ENCODE data around the gene OTUD3.
"Not testable (repeated sequence)": the region's sequence is repeated elsewhere in the genome, so short reads cannot be mapped to it uniquely, and the experiment has no call there.

Gene OTUD3

GRCh38 chr1:19866758-19867157 lies 15.4 kb upstream of the OTUD3 start:
- no peak for DNase-seq (ENCODE audit: low read depth in 1 of 2, low spot score in 1 of 2)

DNA sequence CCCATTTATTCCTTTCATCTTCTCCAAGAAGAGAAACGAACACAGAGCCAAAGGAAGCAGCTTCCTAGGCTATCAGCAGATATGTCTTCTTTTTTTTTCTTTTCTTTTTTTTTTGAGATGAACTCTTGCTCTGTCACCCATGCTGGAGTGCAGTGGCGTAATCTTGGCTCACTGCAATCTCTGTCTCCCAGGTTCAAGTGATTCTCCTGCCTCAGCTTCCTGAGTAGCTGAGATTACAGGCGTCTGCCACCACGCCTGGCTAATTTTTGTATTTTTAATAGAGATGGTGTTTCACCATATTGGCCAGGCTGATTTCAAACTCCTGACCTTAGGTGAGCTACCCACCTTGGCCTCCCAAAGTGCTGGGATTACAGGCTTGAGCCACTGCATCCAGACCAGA lies 13.6 kb upstream of the OTUD3 start:
- DNase-seq (ENCODE audit: low read depth in 1 of 2, low spot score in 1 of 2) = not testable (repeated sequence)

GRCh38 chr1:19869453-19869852 lies 12.7 kb upstream of the OTUD3 start:
- not testable (repeated sequence) for DNase-seq (ENCODE audit: low read depth in 1 of 2, low spot score in 1 of 2)

- DNase-seq (ENCODE audit: low read depth in 1 of 2, low spot score in 1 of 2) = no peak
Observed at GRCh38 chr1:19869929-19870328, 12.3 kb upstream of the OTUD3 start.

DNA sequence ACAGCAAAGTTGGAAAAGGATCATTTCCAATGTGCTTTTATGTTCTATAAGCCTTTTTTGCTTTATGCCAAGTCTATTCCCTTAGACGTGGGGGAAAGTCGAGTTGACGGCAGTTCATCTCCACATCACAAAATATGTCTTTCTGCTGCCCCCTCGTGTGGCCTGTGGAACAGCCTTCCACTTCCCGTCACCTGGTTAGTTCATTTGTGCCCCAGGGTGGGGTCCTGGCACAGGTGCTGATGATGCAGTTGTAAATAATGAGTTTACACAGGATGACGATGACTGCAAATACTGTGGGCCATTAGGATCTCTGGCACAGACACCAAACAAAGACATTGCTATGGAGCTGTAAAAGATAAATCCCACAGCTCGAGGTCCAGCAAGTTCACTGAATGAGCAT lies 10.0 kb upstream of the OTUD3 start:
- DNase-seq (ENCODE audit: low read depth in 1 of 2, low spot score in 1 of 2) = no peak

DNA sequence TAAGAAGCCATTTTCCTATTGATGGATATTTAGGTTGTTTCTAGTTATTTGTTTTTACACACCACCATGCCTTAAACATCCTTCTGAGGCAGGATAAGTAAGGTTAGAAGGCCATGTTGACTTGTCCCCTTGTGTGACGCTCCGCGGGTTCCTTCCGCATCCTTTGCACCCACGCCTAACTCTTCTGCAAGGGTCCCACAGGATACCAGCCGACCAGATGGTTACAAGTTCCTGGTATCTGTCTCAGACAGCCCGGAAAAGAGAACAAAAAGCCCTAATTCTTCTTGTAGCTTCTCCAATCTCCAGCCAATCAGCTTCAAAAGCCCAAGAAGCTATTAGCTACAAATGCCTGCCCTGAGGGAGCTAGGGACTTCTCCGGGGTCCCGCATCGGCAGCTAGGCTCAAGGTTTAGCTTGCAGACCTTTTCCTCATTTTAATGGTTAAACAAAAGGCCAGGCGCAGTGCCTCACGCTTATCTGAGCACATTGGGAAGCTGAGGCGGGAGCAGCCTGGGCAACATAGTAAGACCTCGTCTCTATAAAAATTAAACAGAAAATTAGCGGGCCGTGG lies 4.9 kb upstream of the OTUD3 start:
- DNase-seq (ENCODE audit: low read depth in 1 of 2, low spot score in 1 of 2) = no peak

- no peak for DNase-seq (ENCODE audit: low read depth in 1 of 2, low spot score in 1 of 2)
Observed at GRCh38 chr1:19877821-19878636, 4.2 kb upstream of the OTUD3 start.

DNA sequence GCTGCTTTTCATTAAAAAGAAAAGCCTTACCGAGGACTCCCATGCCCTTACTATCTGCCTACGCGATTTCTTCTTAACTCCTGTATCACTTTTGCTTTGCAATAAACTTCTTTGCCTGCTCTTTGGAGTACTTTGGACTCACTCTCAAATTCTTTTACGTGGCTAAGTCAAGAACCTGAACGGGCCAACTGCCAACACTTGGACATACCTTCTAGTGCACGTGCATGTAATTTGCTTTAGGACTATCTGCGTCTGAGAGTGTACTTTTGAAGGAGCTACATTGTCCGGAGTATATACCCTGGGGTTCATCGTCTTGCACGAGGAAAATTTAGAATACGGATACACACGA lies 3.6 kb upstream of the OTUD3 start:
- no peak for DNase-seq (ENCODE audit: low read depth in 1 of 2, low spot score in 1 of 2)

- no peak for DNase-seq (ENCODE audit: low read depth in 1 of 2, low spot score in 1 of 2)
Observed at GRCh38 chr1:19879227-19879626, 3.0 kb upstream of the OTUD3 start.

- no peak for DNase-seq (ENCODE audit: low read depth in 1 of 2, low spot score in 1 of 2)
Observed at GRCh38 chr1:19879661-19880060, 2.5 kb upstream of the OTUD3 start.

DNA sequence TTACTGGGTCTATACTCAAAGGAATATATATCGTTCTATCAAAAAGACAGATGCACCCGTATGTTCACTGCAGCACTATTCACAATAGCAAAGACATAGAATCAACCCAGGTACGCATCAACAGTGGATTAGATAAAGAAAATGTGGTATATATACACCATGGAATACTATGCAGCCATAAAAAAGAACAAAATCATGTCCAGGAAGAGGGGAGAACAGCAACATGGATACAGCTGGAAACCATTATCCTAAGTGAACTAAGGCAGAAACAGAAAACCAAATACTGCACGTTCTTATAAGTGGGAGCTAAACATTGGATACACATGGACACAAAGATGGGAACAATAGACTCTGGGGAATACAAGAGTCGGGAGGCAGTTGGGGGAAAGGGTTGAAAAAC lies 1.4 kb upstream of the OTUD3 start:
- not testable (repeated sequence) for DNase-seq (ENCODE audit: low read depth in 1 of 2, low spot score in 1 of 2)

DNA sequence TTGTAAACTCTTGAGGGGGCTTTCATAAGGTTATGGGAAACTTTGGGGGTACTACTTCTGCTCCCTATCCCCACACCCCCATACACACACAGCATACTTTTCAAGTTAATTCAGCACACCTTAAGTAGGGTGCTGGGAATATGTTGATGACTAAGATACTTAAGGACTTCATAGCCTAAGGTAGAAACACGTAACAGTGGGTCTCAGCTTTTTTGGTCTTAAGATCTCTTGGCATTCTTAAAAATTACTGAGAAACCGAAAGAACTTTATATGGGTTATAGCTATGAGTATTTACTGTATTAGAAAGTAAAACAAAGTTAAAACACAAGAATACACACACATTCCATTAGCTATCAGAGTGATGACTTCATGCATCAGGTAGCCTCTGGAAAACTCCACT lies 2.1 kb downstream of the OTUD3 start:
- no peak for DNase-seq (ENCODE audit: low read depth in 1 of 2, low spot score in 1 of 2)

DNA sequence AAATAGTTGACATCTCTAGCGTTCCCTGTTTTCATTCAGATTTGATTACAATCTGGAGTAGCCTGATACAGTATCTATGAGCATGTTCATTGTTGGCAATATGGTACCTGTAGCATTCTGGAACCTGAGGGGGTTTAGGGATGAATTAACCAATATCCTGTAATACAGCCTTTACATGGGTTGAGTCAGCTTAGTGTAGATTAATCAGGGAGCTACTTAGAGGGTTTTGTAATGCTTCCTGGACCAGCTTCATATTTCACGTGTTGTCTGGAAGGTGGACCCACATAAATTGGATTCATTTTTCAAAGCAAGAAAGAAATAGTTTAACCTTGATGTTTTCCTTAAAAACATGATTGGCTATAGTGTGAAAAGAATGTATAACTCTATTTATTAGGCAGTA lies 3.6 kb downstream of the OTUD3 start:
- no peak for DNase-seq (ENCODE audit: low read depth in 1 of 2, low spot score in 1 of 2)

DNA sequence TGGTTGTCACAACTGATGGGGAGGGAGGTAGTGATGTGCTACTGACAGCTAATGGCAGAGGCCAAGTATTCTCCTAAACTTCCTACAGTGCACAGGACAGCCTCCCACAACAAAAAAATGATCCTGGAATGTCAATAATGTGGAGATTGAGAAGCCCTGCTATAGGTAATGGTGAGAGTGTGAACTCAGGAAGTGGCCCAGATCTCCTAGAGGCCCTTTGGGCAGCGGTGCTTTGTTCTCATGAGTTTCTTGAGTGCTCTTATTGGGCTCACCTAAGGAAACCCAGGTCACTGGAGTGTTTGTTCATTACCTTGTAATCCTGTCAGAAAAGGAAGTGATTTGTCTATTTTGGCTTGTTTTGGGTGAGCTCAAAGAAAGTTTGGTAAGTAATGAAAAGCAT lies 5.9 kb downstream of the OTUD3 start:
- no peak for DNase-seq (ENCODE audit: low read depth in 1 of 2, low spot score in 1 of 2)

DNA sequence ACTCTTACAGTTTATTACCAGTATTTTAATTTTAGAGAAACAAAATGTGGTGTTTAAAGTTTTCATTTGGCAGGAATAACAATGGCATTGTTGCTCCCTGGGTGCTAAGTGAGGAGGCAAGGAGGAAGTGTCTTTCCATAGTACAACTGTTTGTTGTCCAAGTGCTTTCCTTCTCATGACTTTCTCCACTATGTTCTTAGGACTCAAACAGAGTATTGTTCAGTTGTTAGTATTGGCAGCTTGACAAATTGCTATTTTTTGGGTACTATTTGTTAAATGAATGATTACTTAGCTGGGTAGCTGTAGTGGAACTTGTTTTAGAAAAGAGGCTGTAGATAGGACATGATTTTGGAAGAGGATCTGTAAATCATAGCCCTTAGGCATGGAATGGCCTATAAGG lies 7.5 kb downstream of the OTUD3 start:
- DNase-seq (ENCODE audit: low read depth in 1 of 2, low spot score in 1 of 2) = no peak

DNA sequence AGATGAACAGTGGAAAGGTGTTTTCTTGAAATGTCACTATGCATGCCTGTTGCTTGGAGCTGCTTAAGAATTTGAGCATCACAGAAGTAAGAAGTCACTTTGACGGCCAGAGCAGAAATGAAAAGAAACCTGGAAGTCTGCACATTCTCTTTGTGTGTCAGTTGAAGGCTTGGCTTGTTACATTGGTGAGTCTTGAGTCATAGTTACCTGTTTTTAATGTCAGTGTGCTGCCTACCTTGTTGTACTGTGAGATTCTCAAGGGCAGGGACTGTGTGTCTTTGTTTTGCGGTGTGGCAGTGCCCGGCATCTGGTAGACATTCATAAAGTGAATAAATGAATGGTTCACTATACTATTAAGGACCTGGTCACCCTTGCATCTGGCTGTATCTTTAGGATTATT lies 9.9 kb downstream of the OTUD3 start:
- no peak for DNase-seq (ENCODE audit: low read depth in 1 of 2, low spot score in 1 of 2)

- DNase-seq (ENCODE audit: low read depth in 1 of 2, low spot score in 1 of 2) = no peak
Observed at GRCh38 chr1:19892628-19893168, 10.5 kb downstream of the OTUD3 start.

GRCh38 chr1:19893687-19894086 lies 11.5 kb downstream of the OTUD3 start:
- DNase-seq (ENCODE audit: low read depth in 1 of 2, low spot score in 1 of 2) = no peak

- no peak for DNase-seq (ENCODE audit: low read depth in 1 of 2, low spot score in 1 of 2)
Observed at GRCh38 chr1:19894218-19894617, 12.0 kb downstream of the OTUD3 start.

- no peak for DNase-seq (ENCODE audit: low read depth in 1 of 2, low spot score in 1 of 2)
Observed at GRCh38 chr1:19901653-19902052, 19.5 kb downstream of the OTUD3 start.

DNA sequence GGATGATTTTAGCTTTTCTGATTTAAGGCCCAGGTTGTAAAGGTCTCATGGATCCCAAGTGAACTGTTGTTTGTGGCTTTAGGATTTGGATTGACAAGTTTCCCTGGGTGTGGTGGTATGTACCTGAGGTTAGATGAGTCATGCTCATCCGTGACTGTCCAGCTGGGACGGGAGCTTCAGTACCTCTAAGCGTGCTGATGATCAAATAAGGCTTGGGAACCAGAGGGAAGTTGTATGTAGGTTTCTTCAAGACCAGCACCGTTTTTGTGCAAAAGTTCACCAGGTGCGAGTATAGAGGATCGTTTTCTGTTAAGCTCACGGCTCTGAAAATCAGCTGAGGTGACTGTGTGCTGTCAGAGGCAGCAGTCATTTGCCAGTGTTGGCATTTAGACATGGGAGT lies 21.4 kb downstream of the OTUD3 start:
- no peak for DNase-seq (ENCODE audit: low read depth in 1 of 2, low spot score in 1 of 2)

GRCh38 chr1:19907456-19907855 lies 25.3 kb downstream of the OTUD3 start:
- no peak for DNase-seq (ENCODE audit: low read depth in 1 of 2, low spot score in 1 of 2)

DNA sequence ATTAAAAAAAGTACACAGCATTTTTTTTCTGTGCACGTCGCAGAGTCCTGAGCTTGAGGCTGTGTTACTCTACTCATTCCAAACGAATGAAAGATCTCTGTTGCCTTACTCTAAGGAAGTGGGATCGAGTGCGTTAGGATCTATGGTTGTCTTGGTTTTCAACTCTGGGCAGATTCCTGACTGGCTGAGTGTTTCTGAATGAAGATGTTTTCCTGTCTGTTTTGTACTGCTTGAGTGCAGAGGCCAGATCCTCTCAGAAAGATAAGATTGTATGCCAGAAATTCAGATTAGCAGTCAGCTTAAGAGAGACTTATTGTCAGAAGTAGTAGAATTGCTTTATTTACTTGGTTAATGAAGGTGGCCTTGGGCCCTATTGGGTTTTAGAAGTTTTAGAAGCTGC lies 27.2 kb downstream of the OTUD3 start:
- no peak for DNase-seq (ENCODE audit: low read depth in 1 of 2, low spot score in 1 of 2)
